Caco-2 (cell line): ENCODE data around the gene FABP1. TPM values are rescaled to one million over a fixed set of nuclear protein-coding genes. Genes with fewer than 3 reads are reported as not detected.

Source experiments
- BruUV-seq: library from RNA; stranded (reverse); fragments of 400-500 nt; replicated peaks from 2 replicates; lab custom pipeline; 2021; lab: Mats Ljungman, UMichigan
- CTCF ChIA-PET: fragments of 300-600 bp; sonication (Branson Sonifier 250); formaldehyde crosslinking; loops from one replicate; lab custom pipeline; 2022; ENCODE audit warnings: antibody characterized with exemption; lab: Charles Lee
- POLR2A ChIA-PET: fragments of 300-600 bp; sonication (Branson Sonifier 250); formaldehyde crosslinking; loops from one replicate; lab custom pipeline; 2022; ENCODE audit warnings: antibody characterized with exemption; lab: Charles Lee
- DNase-seq, 2 experiments: peaks; one replicate each; pipeline versions ENCODE4 v3.0.0 to v3.0.0-alpha.2; 2020 to 2022
- H3K27me3 ChIP-seq: replicated peaks from 2 replicates; pipeline ENCODE4 v1.6.0; 2011; ENCODE audit warnings: low read length; ENCODE audit not compliant: control insufficient read depth, insufficient read depth
- H3K36me3 ChIP-seq: 2 replicates; pipeline ENCODE4 v1.5.1; 2011; ENCODE audit warnings: low read length; ENCODE audit not compliant: control insufficient read depth, insufficient read depth
- H3K4me1 ChIP-seq: fragments of 250-450 bp; sonication (Bioruptor Pico); 2 replicates; pipeline ENCODE4 v1.5.1; 2020; ENCODE audit warnings: mild to moderate bottlenecking
- H3K4me3 ChIP-seq: 2 replicates; pipeline ENCODE4 v1.5.1; 2011; ENCODE audit warnings: low read depth, mild to moderate bottlenecking, control low read depth, low read length
- H3K9me3 ChIP-seq: fragments of 250-450 bp; sonication (Bioruptor Pico); 2 replicates; pipeline ENCODE4 v1.5.1; 2020; ENCODE audit warnings: mild to moderate bottlenecking, moderate library complexity
- H3K27ac Mint-ChIP-seq: one replicate; pipeline ENCODE4 v1.8.0; 2022; ENCODE audit warnings: mixed read lengths; ENCODE audit not compliant: unreplicated experiment
- H3K27me3 Mint-ChIP-seq: one replicate; pipeline ENCODE4 v1.8.0; 2022; ENCODE audit warnings: mixed read lengths; ENCODE audit not compliant: insufficient read depth, unreplicated experiment
- H3K36me3 Mint-ChIP-seq: one replicate; pipeline ENCODE4 v1.8.0; 2022; ENCODE audit warnings: mild to moderate bottlenecking, mixed read lengths; ENCODE audit not compliant: insufficient read depth, unreplicated experiment
- H3K4me1 Mint-ChIP-seq: one replicate; pipeline ENCODE4 v1.8.0; 2022; ENCODE audit warnings: low read depth, mixed read lengths; ENCODE audit not compliant: unreplicated experiment
- H3K4me3 Mint-ChIP-seq: one replicate; pipeline ENCODE4 v1.8.0; 2022; ENCODE audit warnings: mild to moderate bottlenecking, moderate library complexity, mixed read lengths; ENCODE audit not compliant: unreplicated experiment
- H3K9me3 Mint-ChIP-seq: one replicate; pipeline ENCODE4 v1.8.0; 2022; ENCODE audit warnings: mixed read lengths; ENCODE audit not compliant: unreplicated experiment
- CTCF ChIP-seq, 2 experiments: fragments of 200-600 bp in 1 of 2; IDR thresholded peaks; 1 replicate in 1 of 2; 2 replicates in 1 of 2; pipeline versions ENCODE4 v1.5.1 to v1.8.0; 2011 to 2022; ENCODE audit warnings: antibody characterized with exemption in 1 of 2, control low read depth in 1 of 2, inconsistent platforms in 1 of 2, low read depth in 1 of 2, low read length in 1 of 2, mild to moderate bottlenecking in 1 of 2, moderate library complexity in 1 of 2; ENCODE audit not compliant: insufficient read depth in 1 of 2, severe bottlenecking in 1 of 2, unreplicated experiment in 1 of 2
- intact Hi-C: fragments of 100-400 bp; cut with micrococcal nuclease; formaldehyde crosslinking; loops from one replicate; pipeline ENCODE4 v1.10.0; 2022; ENCODE audit not compliant: unreplicated experiment
- total RNA-seq: library from RNA; stranded (reverse); gene quantifications from 2 replicates; pipeline ENCODE4 v1.2.3, GENCODE V29; 2022

Gene FABP1
- total RNA-seq, 1 experiment from 2014 or later, result 44.5 TPM

DNA sequence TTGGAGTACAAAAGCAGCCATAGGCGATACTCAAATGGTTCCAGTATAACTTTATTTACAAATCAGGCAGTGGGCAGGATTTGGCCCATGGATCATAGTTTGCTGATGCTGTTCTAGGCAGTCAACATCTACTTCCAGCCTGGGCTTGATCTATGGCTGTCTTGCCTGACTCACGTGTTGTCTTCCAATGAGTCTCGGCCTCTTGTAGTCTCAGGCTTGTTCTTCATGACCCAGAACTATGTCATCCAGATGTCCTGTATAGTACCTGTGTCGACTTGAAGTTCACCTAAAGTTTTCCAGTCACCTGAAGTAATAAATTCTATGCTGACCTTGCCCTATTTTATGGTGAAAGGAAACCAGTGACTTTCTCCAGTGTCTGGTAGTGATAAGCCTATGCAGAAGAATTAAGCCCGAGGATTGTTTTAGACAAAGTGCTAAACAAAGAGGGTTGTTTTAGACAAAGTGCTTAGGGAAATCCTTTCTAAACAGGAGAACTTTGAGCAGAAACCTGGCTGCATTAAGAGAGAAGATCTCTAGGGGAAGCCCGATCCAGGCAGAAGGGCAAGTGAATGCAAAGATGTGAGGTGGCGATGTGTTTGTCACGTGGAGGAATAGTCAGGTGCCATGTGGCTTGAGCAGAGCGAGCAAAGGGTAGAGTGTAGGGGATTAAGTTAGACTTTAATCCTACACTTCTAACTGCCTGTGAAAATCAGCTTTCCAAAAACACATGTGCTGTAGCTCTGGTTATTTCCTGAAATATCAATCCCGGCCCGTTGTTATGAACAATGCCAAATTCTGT is 33.8 kb upstream of the FABP1 start:
- DNase-seq, result no peak
- intact Hi-C loops, result no loop called here
- Histone ChIP-seq H3K4me3 (no peak overlapping the region), H3K27me3 (no peaks in the 10 kb centered on the region), H3K9me3 (no peaks in the 10 kb centered on the region), H3K4me1 (no peaks in the 10 kb centered on the region), H3K36me3 (no peaks in the 10 kb centered on the region)
- POLR2A ChIA-PET, result no interaction called here
- Mint-ChIP-seq H3K27me3 (no peaks in the 10 kb centered on the region), H3K27ac (no peak overlapping the region), H3K4me3 (no peak overlapping the region), H3K9me3 (no peaks in the 10 kb centered on the region), H3K36me3 (no peaks in the 10 kb centered on the region), H3K4me1 (no peaks in the 10 kb centered on the region)
- CTCF ChIA-PET, result interaction anchor here (0.7 to 3.1 kb wide), 3 partner anchors 85 to 101 kb away, joined by 4 to 146 read pairs (median 23); no protein-coding TSS in a partner anchor
- no peak for TF ChIP-seq CTCF (IDR thresholded peaks at IDR 0.05; ENCODE audit: insufficient read depth in 1 of 2, low read depth in 1 of 2, low read length in 1 of 2, severe bottlenecking in 1 of 2, unreplicated experiment in 1 of 2)
- no TSS peak for BruUV-seq

GRCh38 chr2:88160517-88160916 is 32.7 kb upstream of the FABP1 start:
- H3K4me1 Mint-ChIP-seq, result no peaks in the 10 kb centered on the region
- Histone ChIP-seq H3K36me3 (no peaks in the 10 kb centered on the region), H3K4me1 (no peaks in the 10 kb centered on the region), H3K9me3 (no peaks in the 10 kb centered on the region), H3K27me3 (no peaks in the 10 kb centered on the region), H3K4me3 (no peak overlapping the region)
- DNase-seq, result no peak
- H3K27me3 Mint-ChIP-seq, result no peaks in the 10 kb centered on the region
- no peaks in the 10 kb centered on the region for H3K36me3 Mint-ChIP-seq
- H3K4me3 Mint-ChIP-seq, result no peak overlapping the region
- BruUV-seq, result no TSS peak
- ChIA-PET CTCF (interaction anchor here (0.6 to 3.1 kb wide), 5 partner anchors 9 to 100 kb away, joined by 3 to 146 read pairs (median 4); partner anchors contain the start of genes FABP1 and THNSL2), POLR2A (interaction anchor here (0.7 kb wide), 1 partner anchor 100 kb away, joined by 3 read pairs; no protein-coding TSS in a partner anchor)
- H3K9me3 Mint-ChIP-seq, result no peaks in the 10 kb centered on the region
- no peak overlapping the region for H3K27ac Mint-ChIP-seq
- TF ChIP-seq CTCF (IDR thresholded peaks at IDR 0.05; ENCODE audit: insufficient read depth in 1 of 2, low read depth in 1 of 2, low read length in 1 of 2, severe bottlenecking in 1 of 2, unreplicated experiment in 1 of 2), result no peak
- intact Hi-C loops, result loop anchor here (1.0 kb wide), 3 partner anchors 27 to 100 kb away; partner anchors contain the start of gene FABP1

DNA sequence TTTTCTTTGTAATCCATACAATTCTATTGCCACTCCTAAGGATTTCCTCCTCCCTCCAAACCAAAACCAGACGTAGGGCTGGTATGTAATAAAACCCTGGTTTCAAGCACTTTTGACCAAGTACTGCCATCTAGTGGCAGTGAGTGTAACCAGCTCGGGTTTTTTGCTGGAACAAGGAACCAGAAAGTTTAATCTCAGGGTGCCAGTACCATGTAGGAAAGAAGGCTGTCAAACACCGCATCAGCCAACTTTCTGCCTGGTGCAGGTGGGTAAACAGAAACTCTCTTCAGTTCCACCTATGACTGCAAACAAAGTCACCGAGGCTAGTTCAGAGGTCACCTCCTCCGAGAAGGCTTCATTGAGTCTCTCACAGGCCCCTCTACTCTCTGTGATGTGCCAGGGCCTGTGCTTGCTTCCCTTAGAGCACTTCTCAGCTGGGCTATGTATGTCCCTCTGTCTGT is 32.1 kb upstream of the FABP1 start:
- no peaks in the 10 kb centered on the region for H3K9me3 ChIP-seq
- peak; percentile 73 to 76 for DNase-seq
- ChIA-PET CTCF (interaction anchor here (0.6 to 3.1 kb wide), 8 partner anchors 10 to 100 kb away, joined by 3 to 146 read pairs (median 4); partner anchors contain the start of genes FABP1 and THNSL2), POLR2A (interaction anchor here (0.7 kb wide), 1 partner anchor 99 kb away, joined by 3 read pairs; no protein-coding TSS in a partner anchor)
- Mint-ChIP-seq H3K27me3 (no peaks in the 10 kb centered on the region), H3K9me3 (no peaks in the 10 kb centered on the region), H3K27ac (no peak overlapping the region), H3K4me1 (no peaks in the 10 kb centered on the region), H3K4me3 (no peak overlapping the region), H3K36me3 (no peaks in the 10 kb centered on the region)
- no peaks in the 10 kb centered on the region for H3K4me1 ChIP-seq
- H3K36me3 ChIP-seq, result no peaks in the 10 kb centered on the region
- H3K4me3 ChIP-seq, result no peak overlapping the region
- peak; percentile 87 to 89 for TF ChIP-seq CTCF (IDR thresholded peaks at IDR 0.05; ENCODE audit: insufficient read depth in 1 of 2, low read depth in 1 of 2, low read length in 1 of 2, severe bottlenecking in 1 of 2, unreplicated experiment in 1 of 2)
- no TSS peak for BruUV-seq
- intact Hi-C loops, result loop anchor here (1.0 kb wide), 4 partner anchors 27 to 144 kb away; partner anchors contain the start of genes FABP1 and RNU2-63P
- no peaks in the 10 kb centered on the region for H3K27me3 ChIP-seq
